Amniotic epithelial cell (primary cell): ENCODE measurements around the gene FAM72C.
"Not testable (repeated sequence)": the region's sequence is repeated elsewhere in the genome, so short reads cannot be mapped to it uniquely, and the experiment has no call there.

Experiments used
- DNase-seq: peaks from one replicate; pipeline ENCODE4 v3.0.0-alpha.2; 2010; ENCODE audit warnings: low read depth

Gene FAM72C

GRCh38 chr1:143984721-143985473 lies 13.1 kb upstream of the FAM72C start:
- not testable (repeated sequence) for DNase-seq

DNA sequence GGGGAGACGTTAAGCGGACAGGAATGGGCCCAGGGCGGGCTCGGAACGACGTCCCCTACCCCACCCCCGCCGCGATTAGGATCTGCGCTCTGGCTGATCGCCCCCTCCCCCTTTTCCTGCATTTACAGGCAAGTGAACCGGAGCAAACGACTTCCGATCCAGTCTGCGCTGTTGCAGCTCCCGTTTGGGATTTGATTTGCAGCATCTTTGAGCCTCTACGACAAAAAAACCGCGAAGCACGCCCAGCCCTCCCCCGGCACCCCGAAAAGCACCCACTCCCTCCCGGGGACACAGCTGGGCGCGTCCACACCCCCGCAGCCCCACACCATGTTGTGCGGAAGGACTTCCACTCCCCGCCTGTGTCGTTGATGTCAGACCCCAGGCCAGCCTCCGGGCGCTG lies 2.6 kb upstream of the FAM72C start:
- not testable (repeated sequence) for DNase-seq

DNA sequence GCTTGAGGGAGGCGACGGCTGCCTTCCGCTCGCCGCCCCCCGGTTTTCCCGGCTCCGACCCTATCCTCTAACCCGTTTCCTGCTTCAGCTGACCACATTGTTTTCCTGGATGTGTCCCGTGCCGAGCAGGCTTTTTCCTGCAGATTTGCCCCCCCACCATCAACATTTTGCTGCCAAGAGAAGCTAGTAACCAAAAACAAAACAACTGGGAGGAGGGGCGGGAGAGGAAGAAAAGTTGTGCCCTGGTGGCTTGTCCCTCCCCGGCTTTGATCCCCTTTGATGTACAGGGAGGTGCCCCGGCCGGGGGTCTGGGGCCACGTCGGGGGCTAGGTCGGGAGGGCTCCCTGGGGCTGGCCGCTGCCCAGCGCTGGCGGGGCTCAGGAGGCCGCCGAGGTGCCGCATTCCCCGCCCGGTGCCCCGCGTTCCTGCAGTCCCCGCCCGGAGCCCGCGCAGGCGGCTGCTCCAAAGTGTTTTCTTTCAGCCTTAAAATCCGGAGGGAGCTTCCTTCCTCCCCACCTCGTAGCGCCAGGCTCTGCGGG lies 2.2 kb upstream of the FAM72C start:
- not testable (repeated sequence) for DNase-seq

DNA sequence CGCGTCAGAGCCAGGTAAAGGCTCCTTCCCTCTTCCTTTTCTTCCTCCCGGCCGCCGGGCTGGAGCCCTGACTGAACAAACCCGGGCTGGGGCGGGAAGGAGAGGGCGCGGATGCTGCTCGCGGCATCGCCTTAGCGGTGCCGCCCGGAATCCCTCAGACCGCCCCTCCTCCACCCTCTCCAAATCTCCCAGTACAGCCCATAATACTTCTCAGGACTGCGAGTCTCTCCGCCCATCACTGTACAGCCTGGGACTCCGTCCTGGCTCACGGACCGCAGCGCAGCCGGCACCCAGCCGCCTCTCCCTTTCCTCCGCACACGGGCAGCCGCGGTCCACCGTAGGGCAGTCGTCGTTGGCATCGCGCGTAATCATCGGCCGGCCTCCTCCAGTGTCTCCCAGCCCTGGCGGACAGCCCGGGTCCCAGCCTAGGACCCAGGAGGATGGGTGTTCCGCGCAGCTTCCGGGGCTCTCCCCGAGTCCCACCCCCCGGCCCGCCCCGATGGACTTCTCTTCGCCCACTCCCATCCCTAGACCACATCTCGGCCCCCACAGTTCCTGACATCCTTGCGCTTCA lies 1.1 kb upstream of the FAM72C start:
- not testable (repeated sequence) for DNase-seq

DNA sequence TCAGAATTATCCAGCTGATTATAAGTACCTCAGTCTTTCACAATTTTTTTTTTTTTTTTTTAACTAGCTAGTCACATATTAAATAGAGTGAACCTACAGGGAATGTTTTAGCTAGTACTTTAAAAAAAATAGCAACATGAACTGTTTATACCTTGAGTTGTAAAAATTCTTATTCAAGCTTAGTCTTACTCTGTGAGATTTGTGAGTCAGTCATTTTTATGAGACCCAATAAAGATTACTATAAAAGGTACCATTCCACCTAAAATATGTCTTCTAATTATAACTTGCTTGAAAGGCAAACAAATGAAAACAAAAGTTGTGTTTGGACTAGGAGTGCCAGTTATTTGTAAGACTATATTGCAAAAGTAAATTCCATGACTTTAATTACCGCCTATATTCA lies 5.9 kb downstream of the FAM72C start:
- not testable (repeated sequence) for DNase-seq

- not testable (repeated sequence) for DNase-seq
Measured at GRCh38 chr1:143964294-143964693, 7.5 kb downstream of the FAM72C start.

DNA sequence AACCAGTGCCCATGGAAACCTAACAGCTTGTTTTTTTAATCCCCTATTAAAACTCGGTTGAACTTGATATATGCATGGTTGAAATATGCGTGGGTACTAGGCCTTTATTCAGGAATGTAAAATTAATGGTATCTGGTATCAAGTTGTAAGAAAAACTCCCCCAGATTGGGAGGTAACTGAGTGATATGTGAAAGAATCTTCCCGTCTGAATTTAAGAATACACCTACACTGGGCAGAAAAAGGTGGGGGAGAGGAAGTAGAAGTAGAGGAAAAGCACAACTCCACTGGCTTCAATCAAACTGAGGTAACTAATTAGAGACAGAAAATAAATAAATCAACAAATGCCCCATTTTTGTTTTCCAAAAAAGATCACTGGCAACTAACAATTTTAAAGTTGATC lies 15.9 kb downstream of the FAM72C start:
- not testable (repeated sequence) for DNase-seq

GRCh38 chr1:143952913-143953312 lies 18.9 kb downstream of the FAM72C start:
- DNase-seq, result not testable (repeated sequence)

GRCh38 chr1:143951485-143952391 lies 20.0 kb downstream of the FAM72C start:
- not testable (repeated sequence) for DNase-seq

GRCh38 chr1:143947749-143948148 lies 24.0 kb downstream of the FAM72C start:
- not testable (repeated sequence) for DNase-seq

DNA sequence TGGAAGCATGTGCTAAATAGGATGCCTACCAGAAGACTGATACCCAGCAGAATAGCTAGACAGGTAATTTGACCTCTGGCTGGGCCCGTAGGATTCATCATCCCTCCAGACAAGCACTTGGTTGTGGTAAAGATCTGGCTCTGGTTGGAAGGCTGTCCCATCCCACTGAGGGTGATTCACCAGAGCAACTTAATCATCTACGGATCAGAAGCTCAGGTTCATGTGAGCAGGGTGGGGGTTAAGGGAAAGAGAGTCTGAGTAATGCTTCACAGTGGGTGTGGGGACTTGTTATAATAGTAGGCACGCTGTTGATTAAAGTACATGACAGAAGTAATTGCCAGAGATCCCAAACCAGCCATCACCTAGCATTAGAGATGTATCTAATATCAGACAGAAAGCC lies 26.5 kb downstream of the FAM72C start:
- not testable (repeated sequence) for DNase-seq

- DNase-seq, result not testable (repeated sequence)
Measured at GRCh38 chr1:143944576-143945240, 27.1 kb downstream of the FAM72C start.

DNA sequence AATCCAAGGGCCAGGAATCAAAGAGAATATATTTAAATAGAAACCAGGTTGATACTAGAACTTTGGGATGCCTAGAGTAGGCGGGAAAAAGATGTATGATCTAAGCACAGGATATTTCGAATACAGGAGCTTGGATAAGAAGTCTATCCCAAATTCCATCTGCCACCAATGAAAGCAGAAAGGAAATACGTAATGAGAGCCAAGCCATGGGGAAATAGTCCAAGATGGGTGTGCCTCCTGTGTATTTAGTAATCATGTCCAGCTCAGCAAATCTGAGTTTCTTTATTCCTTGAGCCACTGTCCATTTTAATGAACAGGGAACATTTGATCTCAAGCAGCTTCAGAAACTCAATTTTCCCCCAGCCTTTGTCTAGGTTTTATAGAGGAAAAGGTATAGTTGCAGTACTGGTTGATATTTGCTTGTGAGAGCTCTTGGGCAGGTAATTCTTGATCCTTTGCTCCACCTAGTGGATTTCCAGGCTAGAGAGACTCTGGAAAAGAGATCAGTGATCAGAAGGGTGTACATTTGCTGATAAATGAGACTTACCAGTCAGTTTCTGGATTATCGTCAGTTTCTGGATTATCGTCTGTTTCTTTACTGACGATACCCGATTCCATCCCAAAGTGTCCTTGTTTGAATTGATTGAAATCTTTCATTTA lies 28.3 kb downstream of the FAM72C start:
- not testable (repeated sequence) for DNase-seq

GRCh38 chr1:143942238-143942860 lies 29.4 kb downstream of the FAM72C start:
- DNase-seq, result not testable (repeated sequence)

DNA sequence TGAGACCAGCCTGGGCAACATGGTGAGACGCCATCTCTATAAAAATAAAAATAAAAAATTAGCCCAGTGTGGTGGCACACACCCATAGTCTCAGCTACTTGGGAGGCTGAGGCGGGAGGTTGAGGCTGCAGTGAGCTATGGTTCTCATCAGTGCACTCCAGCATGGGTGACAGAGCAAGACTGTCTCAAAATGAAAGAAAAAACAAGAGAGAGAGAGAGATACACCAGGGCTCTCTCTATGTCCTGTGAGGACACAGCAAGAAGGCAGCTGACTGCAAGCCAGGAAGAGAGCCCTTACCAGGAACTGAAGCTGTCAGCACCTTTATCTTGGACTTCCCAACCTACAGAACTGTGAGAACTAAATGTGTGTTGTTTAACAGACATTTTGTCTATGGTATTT lies 32.1 kb downstream of the FAM72C start:
- DNase-seq, result not testable (repeated sequence)

DNA sequence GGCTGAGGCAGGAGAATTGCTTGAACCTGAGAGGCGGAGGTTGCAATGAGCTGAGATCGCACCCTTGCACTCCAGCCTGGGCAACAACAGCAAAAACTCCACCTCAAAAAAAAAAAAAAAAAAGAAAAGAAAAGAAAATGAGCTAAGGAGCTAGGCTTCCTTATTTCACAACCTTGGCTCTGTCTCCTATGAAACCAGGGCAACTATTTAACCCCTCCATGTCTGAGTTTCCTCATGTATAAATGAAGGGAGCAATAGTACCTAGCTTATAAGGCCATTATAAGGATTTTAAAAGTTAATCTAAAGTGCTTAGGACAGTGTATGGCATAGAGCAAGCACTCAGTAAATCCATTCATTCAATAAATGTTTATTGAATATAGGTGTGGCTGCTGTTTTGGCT lies 32.9 kb downstream of the FAM72C start:
- not testable (repeated sequence) for DNase-seq

DNA sequence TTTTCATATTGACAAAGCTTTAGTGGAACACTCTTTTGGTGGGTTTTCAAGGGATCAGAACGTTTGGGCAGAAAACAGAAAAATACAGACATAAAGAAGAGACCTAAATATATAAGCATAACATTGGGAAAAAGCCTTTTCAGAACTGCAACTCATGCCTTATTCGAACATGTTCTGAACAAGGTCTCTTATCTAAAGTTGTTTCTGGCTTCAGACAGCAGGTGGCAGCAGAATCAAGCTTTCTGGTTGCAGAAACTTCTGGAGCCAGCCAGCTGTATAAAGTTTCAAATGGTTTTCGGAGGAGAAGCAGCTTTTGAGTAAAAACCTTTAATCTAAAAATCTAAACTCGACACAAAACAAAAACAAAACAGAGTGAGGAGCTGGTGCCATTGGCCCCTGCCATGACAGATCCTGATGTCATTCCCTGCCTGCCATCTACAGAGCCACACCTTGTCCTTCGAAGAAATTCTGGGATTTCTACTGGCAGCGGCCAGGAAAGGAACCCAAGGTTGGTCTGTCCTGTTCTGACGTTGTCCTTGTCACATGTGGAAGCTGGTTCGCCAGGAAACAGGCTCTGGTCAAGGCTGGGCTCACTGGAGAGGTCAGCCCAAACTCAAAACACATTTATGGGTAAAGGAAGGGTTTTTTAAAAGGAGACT lies 35.2 kb downstream of the FAM72C start:
- not testable (repeated sequence) for DNase-seq

GRCh38 chr1:143919127-143919526 lies 52.7 kb downstream of the FAM72C start:
- not testable (repeated sequence) for DNase-seq

GRCh38 chr1:143918552-143918951 lies 53.2 kb downstream of the FAM72C start:
- DNase-seq, result not testable (repeated sequence)

GRCh38 chr1:143913705-143914104 lies 58.1 kb downstream of the FAM72C start:
- DNase-seq, result not testable (repeated sequence)
